ENCODE results near the gene ID1. TPM values are rescaled to one million over a fixed set of nuclear protein-coding genes. Genes with fewer than 3 reads are reported as not detected.
"Not testable (repeated sequence)": the region's sequence is repeated elsewhere in the genome, so short reads cannot be mapped to it uniquely, and the experiment has no call there.

Gene ID1
- total RNA-seq, 1 donor = 27.2 TPM

DNA sequence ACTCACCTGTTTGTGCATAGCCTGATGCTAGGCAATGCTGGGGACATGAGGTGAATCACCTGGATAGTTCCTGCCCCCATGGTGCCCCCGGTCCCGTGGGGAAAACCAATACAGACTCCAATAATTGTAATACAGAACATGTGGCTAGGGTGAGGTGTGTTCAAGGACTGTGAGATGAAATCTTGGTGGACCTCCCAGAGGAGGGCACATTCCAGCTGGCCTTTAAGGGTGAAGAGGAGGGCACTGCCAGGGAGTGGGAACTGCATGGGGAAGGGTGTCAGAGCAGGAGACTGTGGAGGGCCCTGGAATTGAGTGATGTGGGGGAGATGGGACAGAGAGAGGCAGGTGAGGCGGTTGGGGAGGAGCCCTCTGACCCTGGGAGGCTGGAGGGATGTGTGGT lies 35.2 kb downstream of the ID1 start:
- TF ChIP-seq, protein P1, sequence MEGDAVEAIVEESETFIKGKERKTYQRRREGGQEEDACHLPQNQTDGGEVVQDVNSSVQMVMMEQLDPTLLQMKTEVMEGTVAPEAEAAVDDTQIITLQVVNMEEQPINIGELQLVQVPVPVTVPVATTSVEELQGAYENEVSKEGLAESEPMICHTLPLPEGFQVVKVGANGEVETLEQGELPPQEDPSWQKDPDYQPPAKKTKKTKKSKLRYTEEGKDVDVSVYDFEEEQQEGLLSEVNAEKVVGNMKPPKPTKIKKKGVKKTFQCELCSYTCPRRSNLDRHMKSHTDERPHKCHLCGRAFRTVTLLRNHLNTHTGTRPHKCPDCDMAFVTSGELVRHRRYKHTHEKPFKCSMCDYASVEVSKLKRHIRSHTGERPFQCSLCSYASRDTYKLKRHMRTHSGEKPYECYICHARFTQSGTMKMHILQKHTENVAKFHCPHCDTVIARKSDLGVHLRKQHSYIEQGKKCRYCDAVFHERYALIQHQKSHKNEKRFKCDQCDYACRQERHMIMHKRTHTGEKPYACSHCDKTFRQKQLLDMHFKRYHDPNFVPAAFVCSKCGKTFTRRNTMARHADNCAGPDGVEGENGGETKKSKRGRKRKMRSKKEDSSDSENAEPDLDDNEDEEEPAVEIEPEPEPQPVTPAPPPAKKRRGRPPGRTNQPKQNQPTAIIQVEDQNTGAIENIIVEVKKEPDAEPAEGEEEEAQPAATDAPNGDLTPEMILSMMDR (IDR thresholded peaks at IDR 0.05; ENCODE audit: insufficient read depth, low read depth, low read length) = no peak
- no peak for DNase-seq (ENCODE audit: low read depth)
- H3K4me3 ChIP-seq (ENCODE audit: low read depth, low read length) = no peak overlapping the region

DNA sequence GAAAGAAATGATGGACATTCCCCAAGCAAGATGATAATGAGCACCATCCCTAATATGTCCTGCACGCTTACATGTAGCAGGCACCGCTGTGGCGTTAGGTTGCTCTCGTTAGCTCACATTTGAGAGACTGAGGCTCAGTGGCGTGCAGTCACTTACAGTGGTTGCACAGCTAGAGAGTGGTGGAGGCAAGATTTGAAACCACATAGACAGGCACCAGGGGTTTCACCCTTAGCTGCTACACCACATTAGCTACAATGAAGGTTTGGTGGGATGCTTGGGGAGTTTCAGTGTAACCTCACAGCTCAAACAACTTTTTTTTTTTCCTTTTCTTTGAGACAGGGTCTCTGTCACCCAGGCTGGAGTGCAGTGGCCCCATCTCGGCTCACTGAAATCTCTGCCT lies 36.3 kb downstream of the ID1 start:
- TF ChIP-seq, protein P1 (IDR thresholded peaks at IDR 0.05; ENCODE audit: insufficient read depth, low read depth, low read length) = no peak
- no peak overlapping the region for H3K4me3 ChIP-seq (ENCODE audit: low read depth, low read length)
- DNase-seq (ENCODE audit: low read depth) = no peak

DNA sequence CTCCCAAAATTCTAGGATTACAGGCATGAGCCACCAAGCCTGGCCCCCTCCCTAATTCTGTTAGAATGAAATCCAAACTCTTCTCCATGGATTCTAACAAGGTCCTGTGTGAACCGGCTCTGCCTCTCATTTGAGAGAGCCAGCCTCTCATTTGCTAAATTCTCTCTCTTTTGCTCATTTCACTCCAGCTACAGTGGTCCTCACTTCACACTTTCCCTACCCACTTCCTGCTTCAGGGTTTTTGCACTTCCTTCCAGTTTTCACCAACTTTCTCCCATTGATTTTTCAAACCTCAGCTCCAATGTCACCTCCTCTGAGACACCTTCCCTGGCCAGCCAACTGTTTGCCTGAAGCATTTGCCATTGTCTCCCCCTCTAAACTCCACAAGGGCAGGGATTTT lies 37.7 kb downstream of the ID1 start:
- H3K4me3 ChIP-seq (ENCODE audit: low read depth, low read length) = no peak overlapping the region
- TF ChIP-seq, protein P1 (IDR thresholded peaks at IDR 0.05; ENCODE audit: insufficient read depth, low read depth, low read length) = no peak

DNA sequence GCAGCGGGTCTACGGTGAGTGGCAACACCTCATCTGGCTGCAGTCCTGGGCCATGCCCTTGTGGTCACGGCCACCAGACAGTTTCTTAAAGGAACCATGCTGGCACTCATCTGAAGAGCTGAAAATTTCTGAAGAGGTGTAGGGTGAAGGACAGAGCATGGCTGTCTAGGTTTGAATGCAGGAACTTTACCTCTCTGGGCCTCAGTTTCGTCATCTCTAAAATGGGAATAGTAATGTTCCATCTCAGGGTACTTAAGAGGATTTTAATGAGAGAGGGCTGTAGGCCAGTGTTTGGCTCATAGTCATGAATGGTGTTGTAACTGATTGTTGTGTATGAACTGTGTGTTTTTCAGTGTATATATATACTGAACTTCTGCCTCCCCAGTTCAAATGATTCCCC lies 38.4 kb downstream of the ID1 start:
- DNase-seq (ENCODE audit: low read depth) = no peak
- H3K4me3 ChIP-seq (ENCODE audit: low read depth, low read length) = no peak overlapping the region
- TF ChIP-seq, protein P1 (IDR thresholded peaks at IDR 0.05; ENCODE audit: insufficient read depth, low read depth, low read length) = no peak

More for the DNA sequence above, 37.7 kb downstream of the ID1 start:
- DNase-seq (ENCODE audit: low read depth) = no peak

DNA sequence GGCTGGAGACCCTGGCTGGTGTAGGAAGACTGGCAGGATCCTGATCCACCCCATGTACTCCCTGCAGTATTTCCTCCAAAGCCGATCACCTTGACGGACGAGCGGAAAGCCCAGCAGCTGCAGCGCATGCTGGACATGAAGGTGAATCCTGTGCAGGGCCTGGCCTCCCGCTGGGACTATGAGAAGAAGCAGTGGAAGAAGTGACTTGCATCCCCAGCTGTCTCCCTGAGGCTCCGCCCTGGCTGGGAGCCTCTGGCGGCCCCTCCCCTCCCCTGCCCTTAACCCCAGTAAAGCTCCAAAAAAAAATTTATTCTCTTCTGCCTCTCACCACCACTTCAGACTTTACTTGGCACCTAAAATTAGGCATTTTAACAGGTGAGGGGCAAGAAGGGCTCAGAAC lies 39.6 kb downstream of the ID1 start:
- no peak overlapping the region for H3K4me3 ChIP-seq (ENCODE audit: low read depth, low read length)
- no peak for DNase-seq (ENCODE audit: low read depth)
- TF ChIP-seq, protein P1 (IDR thresholded peaks at IDR 0.05; ENCODE audit: insufficient read depth, low read depth, low read length) = no peak

DNA sequence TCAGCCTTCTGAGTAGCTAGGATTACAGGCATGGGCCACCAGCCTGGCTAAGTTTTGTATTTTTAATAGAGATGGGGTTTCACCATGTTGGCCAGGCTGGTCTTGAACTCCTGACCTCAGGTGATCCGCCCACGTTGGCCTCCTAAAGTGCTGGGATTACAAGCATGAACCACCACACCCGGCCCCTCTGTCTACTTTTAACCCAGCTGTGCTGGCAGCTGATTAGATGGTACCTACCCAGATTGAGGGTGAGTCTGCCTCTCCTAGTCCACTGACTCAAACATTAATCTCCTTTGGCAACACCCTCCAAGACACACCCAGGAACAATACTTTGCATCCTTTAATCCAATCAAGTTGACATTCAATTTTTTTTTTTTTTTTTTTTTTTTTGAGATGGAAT lies 43.0 kb downstream of the ID1 start:
- DNase-seq (ENCODE audit: low read depth); H3K4me3 ChIP-seq (ENCODE audit: low read depth, low read length): not testable (repeated sequence)

DNA sequence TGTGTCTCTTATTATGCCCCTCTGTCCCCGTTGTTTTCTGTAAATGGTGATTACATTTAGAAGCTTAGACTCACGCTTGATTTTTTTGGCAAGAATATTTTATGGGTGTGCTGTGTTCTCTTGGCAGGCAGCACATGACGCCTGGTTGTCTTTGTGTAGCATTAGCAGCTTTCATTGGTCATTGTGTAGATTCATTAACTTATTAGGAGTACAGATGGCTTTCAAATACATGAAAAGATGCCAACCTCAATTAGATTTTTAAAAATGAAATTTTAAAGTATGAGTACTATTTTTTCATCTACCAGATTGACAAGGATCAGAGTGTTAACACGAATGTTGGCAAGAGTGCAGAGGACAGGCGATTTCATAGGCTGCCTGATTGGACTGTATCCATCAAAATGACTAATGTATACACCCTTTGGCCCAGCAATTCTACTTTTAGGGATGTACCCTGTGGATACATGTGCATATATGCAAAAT lies 47.9 kb downstream of the ID1 start:
- H3K4me3 ChIP-seq (ENCODE audit: low read depth, low read length) = no peak overlapping the region
- TF ChIP-seq, protein P1 (IDR thresholded peaks at IDR 0.05; ENCODE audit: insufficient read depth, low read depth, low read length) = no peak
- peak; percentile 31 for DNase-seq (ENCODE audit: low read depth)
